ENCODE data around the gene EHBP1L1. TPM values are rescaled to one million over a fixed set of nuclear protein-coding genes. Genes with fewer than 3 reads are reported as not detected.
A peak's percentile ranks its signal among the peaks of the same experiment; 100 is the strongest.

Gene EHBP1L1
- total and polyA plus RNA-seq, 4 donors: 49.8 to 154 (median 91.8) TPM

GRCh38 chr11:65599955-65600246 is 24.0 kb downstream of the EHBP1L1 start:
- peaks cover 7 to 47% (median 28%) of the 10 kb centered on the region in 4 donors for H3K36me3 ChIP-seq (ENCODE audit: control insufficient read depth in 4 of 4, insufficient read depth in 4 of 4, low read length in 4 of 4)
- TF ChIP-seq CTCF (IDR thresholded peaks at IDR 0.05; ENCODE audit: control extremely low read depth, extremely low read depth): no peak
- no peak overlapping the region for H3K9ac ChIP-seq (ENCODE audit: insufficient read depth in 1 of 2, low read length in 2 of 2)
- DNase-seq (no peak), ATAC-seq (ENCODE audit: insufficient read depth, low FRiP score) (no peak)
- 95 to 99% methylated on average over 6 of the region's 6 CpGs for WGBS, 2 donors
- no peak overlapping the region for H3K4me3 ChIP-seq
- peaks cover 0 to 7% (median 0%) of the 10 kb centered on the region in 5 donors for H3K4me1 ChIP-seq (ENCODE audit: control insufficient read depth in 5 of 5, insufficient read depth in 5 of 5, low read length in 5 of 5)
- no peaks in the 10 kb centered on the region for H3K27me3 ChIP-seq (ENCODE audit: control insufficient read depth in 3 of 3, insufficient read depth in 3 of 3, low read length in 2 of 3)
- H3K9me3 ChIP-seq (ENCODE audit: control insufficient read depth in 4 of 4, insufficient read depth in 3 of 4, low read length in 3 of 4): peaks cover 0 to 2% (median 0%) of the 10 kb centered on the region in 4 donors
- H3K27ac ChIP-seq (ENCODE audit: low read depth in 1 of 2, low read length in 1 of 2): no peak overlapping the region

- no peak for DNase-seq
- no peak overlapping the region for H3K9ac ChIP-seq (ENCODE audit: insufficient read depth in 1 of 2, low read length in 2 of 2)
- no peak for TF ChIP-seq CTCF (IDR thresholded peaks at IDR 0.05; ENCODE audit: control extremely low read depth, extremely low read depth)
- no peak overlapping the region for H3K4me3 ChIP-seq
- H3K9me3 ChIP-seq (ENCODE audit: control insufficient read depth in 4 of 4, insufficient read depth in 3 of 4, low read length in 3 of 4): peaks cover 0 to 2% (median 0%) of the 10 kb centered on the region in 4 donors
- peak overlapping the region in 1 of 2 donors; percentile 32 for H3K27ac ChIP-seq (ENCODE audit: low read depth in 1 of 2, low read length in 1 of 2)
- H3K36me3 ChIP-seq (ENCODE audit: control insufficient read depth in 4 of 4, insufficient read depth in 4 of 4, low read length in 4 of 4): peaks cover 4 to 58% (median 35%) of the 10 kb centered on the region in 4 donors
- 95 to 96% methylated on average over 1 of the region's 1 CpG for WGBS, 2 donors
- peaks cover 0 to 11% (median 7%) of the 10 kb centered on the region in 5 donors for H3K4me1 ChIP-seq (ENCODE audit: control insufficient read depth in 5 of 5, insufficient read depth in 5 of 5, low read length in 5 of 5)
- no peak for ATAC-seq (ENCODE audit: insufficient read depth, low FRiP score)
- H3K27me3 ChIP-seq (ENCODE audit: control insufficient read depth in 3 of 3, insufficient read depth in 3 of 3, low read length in 2 of 3): no peaks in the 10 kb centered on the region
Measured at GRCh38 chr11:65604258-65604657, 28.4 kb downstream of the EHBP1L1 start.

- Histone ChIP-seq H3K36me3 (ENCODE audit: control insufficient read depth in 4 of 4, insufficient read depth in 4 of 4, low read length in 4 of 4) (peaks cover 4 to 57% (median 31%) of the 10 kb centered on the region in 4 donors), H3K27me3 (ENCODE audit: control insufficient read depth in 3 of 3, insufficient read depth in 3 of 3, low read length in 2 of 3) (no peaks in the 10 kb centered on the region), H3K9me3 (ENCODE audit: control insufficient read depth in 4 of 4, insufficient read depth in 3 of 4, low read length in 3 of 4) (no peaks in the 10 kb centered on the region), H3K27ac (ENCODE audit: low read depth in 1 of 2, low read length in 1 of 2) (peak overlapping the region; percentile 66 to 74), H3K4me3 (no peak overlapping the region), H3K9ac (ENCODE audit: insufficient read depth in 1 of 2, low read length in 2 of 2) (no peak overlapping the region), H3K4me1 (ENCODE audit: control insufficient read depth in 5 of 5, insufficient read depth in 5 of 5, low read length in 5 of 5) (peaks cover 0 to 32% (median 7%) of the 10 kb centered on the region in 5 donors)
- ATAC-seq (ENCODE audit: insufficient read depth, low FRiP score): peak; percentile 87
- no peak for TF ChIP-seq CTCF (IDR thresholded peaks at IDR 0.05; ENCODE audit: control extremely low read depth, extremely low read depth)
- peak; percentile 96 for DNase-seq
- WGBS, 2 donors: 46 to 79% methylated on average over 67 of the region's 67 CpGs
Measured at GRCh38 chr11:65606876-65607613, 31.2 kb downstream of the EHBP1L1 start.
